Esophagus muscularis mucosa (tissue), 3 donors: ENCODE results near the gene XYLT1.

Experiments used
- CTCF ChIP-seq, 3 experiments: fragments of 200-600 bp in 2 of 3; fragments of 450-650 bp in 1 of 3; sonication (generic) in 2 of 3; IDR thresholded peaks; one replicate each; pipeline ENCODE4 v1.5.1; 2017 to 2019; ENCODE audit warnings: antibody characterized with exemption in 3 of 3, mild to moderate bottlenecking in 2 of 3, moderate library complexity in 1 of 3
- EP300 ChIP-seq: sonication (generic); formaldehyde crosslinking; IDR thresholded peaks from one replicate; pipeline ENCODE4 v1.6.1; 2017; ENCODE audit warnings: antibody characterized with exemption

GRCh38 chr16:17145029-17145428, 325.7 kb downstream of the XYLT1 start:
- TF ChIP-seq EP300, result no peak
- TF ChIP-seq CTCF (IDR thresholded peaks at IDR 0.05), result no peak
